Measurements from ENCODE around the gene OTUD5.

GRCh38 chrX:48957477-48957826 lies at the start of gene OTUD5:
- TF ChIP-seq CTCF (tag by site-specific recombination; IDR thresholded peaks at IDR 0.05): no peak
- no peak for TF ChIP-seq ZBTB7A (tag by site-specific recombination; IDR thresholded peaks at IDR 0.05; ENCODE audit: low read depth)
- TF ChIP-seq HOXA7 (CRISPR knock-in tag; IDR thresholded peaks at IDR 0.05; ENCODE audit: borderline replicate concordance): no peak
- TF ChIP-seq ZNF530 (tag by site-specific recombination; IDR thresholded peaks at IDR 0.05; ENCODE audit: low read depth): no peak
